ENCODE measurements around the gene IRF1. TPM values are rescaled to one million over a fixed set of nuclear protein-coding genes. Genes with fewer than 3 reads are reported as not detected.

IRF1 gene
- total RNA-seq, 1 experiment from 2014 or later: 48.9 TPM

- Histone ChIP-seq H3K9me3 (ENCODE audit: control insufficient read depth, insufficient read depth, low read depth, low read length) (no peaks in the 10 kb centered on the region), H3K4me1 (ENCODE audit: control insufficient read depth, insufficient read depth, low read length) (no peaks in the 10 kb centered on the region), H3K27ac (ENCODE audit: low read length) (no peak overlapping the region), H3K4me3 (ENCODE audit: low read depth in 2 of 2, low read length in 2 of 2) (no peak overlapping the region), H3K27me3 (ENCODE audit: control insufficient read depth, insufficient read depth, low read length) (peaks cover 7% of the 10 kb centered on the region; the same call in 1 of the 2 replicates), H3K36me3 (ENCODE audit: control insufficient read depth, insufficient read depth, low read length) (no peaks in the 10 kb centered on the region)
- CTCF ChIA-PET: interaction anchor here (0.6 kb wide), 1 partner anchor 258 kb away, joined by 7 read pairs; no protein-coding TSS in a partner anchor
- DNase-seq (ENCODE audit: low read depth, low spot score) (no peak), ATAC-seq (no peak)
- in situ Hi-C loops (cut with HindIII; ENCODE audit: low pct_unique_long_range_greater_than_20kb, low sequenced_read_pairs) (no loop called here), intact Hi-C loops (cut with micrococcal nuclease; ENCODE audit: unreplicated experiment) (no loop called here)
- no TSS peak for BruUV-seq (replicated peaks)
- TF ChIP-seq TCF7L2 (IDR thresholded peaks at IDR 0.05; ENCODE audit: low read depth, low read length) (no peak), CTCF (IDR thresholded peaks at IDR 0.05) (no peak), POLR2AphosphoS5 (IDR thresholded peaks at IDR 0.05; ENCODE audit: low read depth, low read length) (no peak), SIN3A (IDR thresholded peaks at IDR 0.05; ENCODE audit: borderline replicate concordance, insufficient read depth, low read depth, low read length) (no peak), REST (IDR thresholded peaks at IDR 0.05; ENCODE audit: insufficient read depth in 1 of 2, low read depth in 2 of 2, low read length in 1 of 2) (no peak)
- POLR2A ChIA-PET: no interaction called here
Observed at GRCh38 chr5:132539716-132540115, 49.1 kb upstream of the IRF1 start.

- no peak for ATAC-seq
- intact Hi-C loops (cut with micrococcal nuclease; ENCODE audit: unreplicated experiment) (no loop called here), in situ Hi-C loops (cut with HindIII; ENCODE audit: low pct_unique_long_range_greater_than_20kb, low sequenced_read_pairs) (no loop called here)
- Histone ChIP-seq H3K36me3 (ENCODE audit: control insufficient read depth, insufficient read depth, low read length) (no peaks in the 10 kb centered on the region), H3K27ac (ENCODE audit: low read length) (no peak overlapping the region), H3K4me1 (ENCODE audit: control insufficient read depth, insufficient read depth, low read length) (no peaks in the 10 kb centered on the region), H3K27me3 (ENCODE audit: control insufficient read depth, insufficient read depth, low read length) (peaks cover 14% of the 10 kb centered on the region; the same call in 1 of the 2 replicates), H3K9me3 (ENCODE audit: control insufficient read depth, insufficient read depth, low read depth, low read length) (no peaks in the 10 kb centered on the region), H3K4me3 (ENCODE audit: low read depth in 2 of 2, low read length in 2 of 2) (no peak overlapping the region)
- DNase-seq (ENCODE audit: low read depth, low spot score): no peak
- TF ChIP-seq CTCF (IDR thresholded peaks at IDR 0.05): no peak
- ChIA-PET CTCF (interaction anchor here (0.7 kb wide), 1 partner anchor 237 kb away, joined by 4 read pairs; the partner anchor contains the start of gene SLC22A4), POLR2A (no interaction called here)
- BruUV-seq (replicated peaks): no TSS peak
Observed at GRCh38 chr5:132530946-132531345, 40.4 kb upstream of the IRF1 start.
